RWPE2 (cell line): Measurements from ENCODE around the gene CHKA.

Source experiments
- ATAC-seq: fragments of 200-7000 bp; cut with Tn5 transposase; 3 replicates; pipeline ENCODE4 v1.9.1; 2021; ENCODE audit warnings: low read depth
- DNase-seq: peaks from one replicate; pipeline ENCODE4 v3.0.0-alpha.2; 2020; ENCODE audit warnings: low spot score
- H3K27ac ChIP-seq: fragments of 450-650 bp; 2 replicates; pipeline ENCODE4 v1.5.1; 2017; ENCODE audit warnings: mild to moderate bottlenecking; ENCODE audit not compliant: poor library complexity, severe bottlenecking
- H3K27me3 ChIP-seq: fragments of 250-450 bp; sonication (Bioruptor Pico); 2 replicates; pipeline ENCODE4 v1.5.1; 2021; ENCODE audit warnings: mild to moderate bottlenecking, moderate library complexity; ENCODE audit not compliant: insufficient read depth, poor library complexity, severe bottlenecking
- H3K36me3 ChIP-seq: fragments of 250-450 bp; sonication (Bioruptor Pico); 2 replicates; pipeline ENCODE4 v1.5.1; 2020; ENCODE audit warnings: low read depth, mild to moderate bottlenecking, moderate library complexity
- H3K4me1 ChIP-seq: fragments of 250-450 bp; sonication (Bioruptor Pico); 2 replicates; pipeline ENCODE4 v1.5.1; 2021; ENCODE audit warnings: mild to moderate bottlenecking, moderate library complexity; ENCODE audit not compliant: insufficient read depth, poor library complexity, severe bottlenecking
- H3K4me3 ChIP-seq: fragments of 250-450 bp; sonication (Bioruptor Pico); 2 replicates; pipeline ENCODE4 v1.5.1; 2021; ENCODE audit warnings: mild to moderate bottlenecking, moderate library complexity; ENCODE audit not compliant: severe bottlenecking
- H3K9me3 ChIP-seq: fragments of 250-450 bp; sonication (Bioruptor Pico); 2 replicates; pipeline ENCODE4 v1.5.1; 2021; ENCODE audit warnings: mild to moderate bottlenecking, moderate library complexity; ENCODE audit not compliant: severe bottlenecking
- TF ChIP-seq, protein P1 (sequence below): fragments of 450-650 bp; IDR thresholded peaks from one replicate; pipeline ENCODE4 v1.5.1; 2017; ENCODE audit warnings: mild to moderate bottlenecking, moderate library complexity; ENCODE audit not compliant: poor library complexity, severe bottlenecking

The CHKA gene

DNA sequence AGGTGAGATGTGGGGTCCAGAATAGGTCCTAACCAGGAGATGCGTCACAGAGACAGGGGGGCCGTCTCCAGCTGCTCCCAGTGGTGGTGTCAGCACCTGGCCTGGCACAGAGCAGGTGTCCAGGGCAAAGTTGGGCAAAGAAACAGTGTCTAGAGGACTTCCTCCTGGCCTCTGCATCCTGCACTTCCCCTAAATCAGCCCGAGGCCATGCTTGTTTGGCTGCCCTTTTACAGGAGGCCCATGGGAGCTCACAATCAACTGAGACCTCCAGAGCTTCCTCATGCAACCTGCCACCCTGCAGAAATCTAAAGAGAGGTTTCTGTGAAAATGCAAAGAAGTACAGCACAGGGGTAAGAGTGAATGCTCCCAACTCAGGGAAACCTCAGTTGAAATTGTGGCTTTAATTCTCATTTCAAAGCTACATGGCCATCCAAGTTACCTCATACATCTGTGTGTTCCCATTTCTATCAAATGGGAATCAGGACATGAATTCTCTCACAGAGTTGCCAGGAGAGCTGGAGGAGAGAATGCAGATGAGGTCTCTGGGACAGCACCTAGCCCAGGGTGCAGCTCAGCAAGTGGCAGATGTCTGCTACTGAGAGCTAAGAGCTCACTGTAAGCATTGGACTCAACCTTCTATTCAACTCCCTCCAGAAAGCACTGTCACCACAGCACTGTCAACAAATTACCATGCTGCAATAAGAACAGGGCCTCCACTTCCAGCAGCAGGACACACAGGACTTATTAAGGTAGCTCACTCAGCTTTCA, 49.7 kb downstream of the CHKA start:
- H3K4me3 ChIP-seq, result no peak overlapping the region

DNA sequence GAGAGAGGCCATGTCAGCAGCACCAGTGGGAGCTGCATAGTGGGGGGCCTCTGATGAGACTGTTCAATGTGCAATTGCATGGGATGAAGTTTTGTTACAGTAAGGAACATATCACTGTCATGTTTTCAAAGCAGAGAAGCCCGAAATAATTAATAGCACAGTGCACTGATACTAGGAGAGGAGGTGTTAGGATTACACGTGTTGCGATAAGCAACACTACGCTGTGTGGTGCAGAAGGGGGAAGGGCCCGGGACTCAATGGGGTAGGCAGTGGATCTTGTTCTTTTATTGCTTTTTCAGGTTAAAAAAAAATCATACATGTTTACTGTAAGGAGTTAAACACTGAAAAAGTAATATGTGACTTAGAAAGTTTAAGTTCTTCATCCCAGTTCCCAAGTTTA, 53.2 kb downstream of the CHKA start:
- no peak overlapping the region for H3K4me3 ChIP-seq
- DNase-seq, result no peak
- no peak overlapping the region for H3K27ac ChIP-seq
- H3K27me3 ChIP-seq, result no peaks in the 10 kb centered on the region
- no peaks in the 10 kb centered on the region for H3K9me3 ChIP-seq
- ATAC-seq, result no peak
- H3K4me1 ChIP-seq, result no peaks in the 10 kb centered on the region
- TF ChIP-seq, protein P1, sequence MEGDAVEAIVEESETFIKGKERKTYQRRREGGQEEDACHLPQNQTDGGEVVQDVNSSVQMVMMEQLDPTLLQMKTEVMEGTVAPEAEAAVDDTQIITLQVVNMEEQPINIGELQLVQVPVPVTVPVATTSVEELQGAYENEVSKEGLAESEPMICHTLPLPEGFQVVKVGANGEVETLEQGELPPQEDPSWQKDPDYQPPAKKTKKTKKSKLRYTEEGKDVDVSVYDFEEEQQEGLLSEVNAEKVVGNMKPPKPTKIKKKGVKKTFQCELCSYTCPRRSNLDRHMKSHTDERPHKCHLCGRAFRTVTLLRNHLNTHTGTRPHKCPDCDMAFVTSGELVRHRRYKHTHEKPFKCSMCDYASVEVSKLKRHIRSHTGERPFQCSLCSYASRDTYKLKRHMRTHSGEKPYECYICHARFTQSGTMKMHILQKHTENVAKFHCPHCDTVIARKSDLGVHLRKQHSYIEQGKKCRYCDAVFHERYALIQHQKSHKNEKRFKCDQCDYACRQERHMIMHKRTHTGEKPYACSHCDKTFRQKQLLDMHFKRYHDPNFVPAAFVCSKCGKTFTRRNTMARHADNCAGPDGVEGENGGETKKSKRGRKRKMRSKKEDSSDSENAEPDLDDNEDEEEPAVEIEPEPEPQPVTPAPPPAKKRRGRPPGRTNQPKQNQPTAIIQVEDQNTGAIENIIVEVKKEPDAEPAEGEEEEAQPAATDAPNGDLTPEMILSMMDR, result no peak
- H3K36me3 ChIP-seq, result peaks cover 2% of the 10 kb centered on the region; the same call in 1 of the 2 replicates

More for the DNA sequence above, 49.7 kb downstream of the CHKA start:
- Histone ChIP-seq H3K36me3 (no peaks in the 10 kb centered on the region; the same call in 1 of the 2 replicates), H3K9me3 (no peaks in the 10 kb centered on the region), H3K27me3 (no peaks in the 10 kb centered on the region), H3K4me1 (no peaks in the 10 kb centered on the region), H3K27ac (no peak overlapping the region)
- ATAC-seq (no peak), DNase-seq (no peak)
- TF ChIP-seq, protein P1, result no peak

DNA sequence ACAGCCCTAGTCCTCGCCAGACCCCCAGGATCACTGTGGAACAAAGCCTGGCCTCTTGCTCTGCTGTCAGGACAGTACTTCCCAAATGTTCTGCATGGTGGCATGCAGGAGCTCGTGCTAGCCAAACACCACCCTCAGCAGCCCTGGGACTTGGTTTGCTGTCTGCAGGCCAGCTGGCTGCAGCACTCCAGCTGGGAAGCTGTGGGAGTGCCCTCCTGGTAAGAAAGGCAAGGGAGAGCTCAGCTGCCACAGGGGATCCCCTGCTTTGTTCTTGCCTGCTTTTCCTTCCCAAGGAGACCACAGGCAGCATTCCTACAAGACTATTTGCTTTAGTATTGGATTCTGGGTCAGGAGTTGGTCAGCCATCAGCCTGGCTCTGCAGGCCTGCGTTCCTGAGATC, 54.4 kb downstream of the CHKA start:
- Histone ChIP-seq H3K27ac (no peak overlapping the region), H3K36me3 (peaks cover 2% of the 10 kb centered on the region; the same call in 1 of the 2 replicates)

DNA sequence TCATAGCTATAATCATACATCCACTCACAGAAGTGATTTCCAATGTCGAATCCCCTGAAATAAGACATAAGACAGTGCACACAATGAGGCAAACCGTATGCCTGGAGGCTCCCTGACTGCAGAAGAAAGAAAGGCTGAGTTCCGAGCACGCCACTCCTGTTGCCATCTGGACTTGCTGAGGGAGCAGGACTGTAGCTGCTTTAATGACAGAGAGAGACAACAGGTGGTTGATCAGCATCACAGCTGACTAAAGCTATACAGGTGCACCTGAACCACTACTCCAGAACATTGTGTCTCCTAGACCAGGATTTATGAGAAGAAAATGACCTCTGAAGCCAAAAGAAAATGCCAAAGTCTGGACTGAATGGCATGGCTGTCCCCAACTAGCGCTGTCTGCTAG, 55.3 kb downstream of the CHKA start:
- no peaks in the 10 kb centered on the region for H3K27me3 ChIP-seq
- H3K27ac ChIP-seq, result no peak overlapping the region
- H3K9me3 ChIP-seq, result no peaks in the 10 kb centered on the region
- no peak for ATAC-seq
- DNase-seq, result no peak
- TF ChIP-seq, protein P1, result no peak
- no peaks in the 10 kb centered on the region for H3K4me1 ChIP-seq
- peaks cover 7% of the 10 kb centered on the region for H3K36me3 ChIP-seq
- no peak overlapping the region for H3K4me3 ChIP-seq

More for the DNA sequence above, 54.4 kb downstream of the CHKA start:
- no peak overlapping the region for H3K4me3 ChIP-seq
- TF ChIP-seq, protein P1, result no peak
- no peak for DNase-seq
- no peaks in the 10 kb centered on the region for H3K27me3 ChIP-seq
- no peaks in the 10 kb centered on the region for H3K4me1 ChIP-seq
- no peak for ATAC-seq
- no peaks in the 10 kb centered on the region for H3K9me3 ChIP-seq

DNA sequence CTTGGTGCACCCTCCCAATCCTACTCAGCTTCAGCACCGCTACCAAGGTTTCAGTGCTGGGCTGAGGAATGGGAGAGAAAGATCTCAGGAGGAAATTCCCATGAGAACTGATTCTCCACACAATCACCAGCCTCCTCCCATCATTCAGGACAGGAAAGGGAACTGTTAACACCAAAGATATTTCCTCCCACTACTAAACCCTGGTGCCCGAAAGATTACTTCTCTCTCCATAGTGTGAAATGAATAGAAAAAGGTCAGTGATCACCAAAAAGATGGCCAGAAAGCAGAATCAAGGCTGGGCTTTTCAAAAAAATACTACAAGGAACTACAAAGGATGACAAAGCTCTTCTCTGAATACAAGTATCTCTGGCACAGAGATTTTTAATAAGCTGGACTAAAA, 56.3 kb downstream of the CHKA start:
- Histone ChIP-seq H3K27ac (no peak overlapping the region), H3K27me3 (no peaks in the 10 kb centered on the region), H3K9me3 (no peaks in the 10 kb centered on the region), H3K36me3 (peaks cover 7% of the 10 kb centered on the region; the same call in 1 of the 2 replicates), H3K4me1 (no peaks in the 10 kb centered on the region), H3K4me3 (no peak overlapping the region)
- DNase-seq (no peak), ATAC-seq (no peak)
- TF ChIP-seq, protein P1, result no peak
